ENCODE measurements around the gene CANT1.

- TF ChIP-seq CTCF (IDR thresholded peaks at IDR 0.05) (no peak), POLR2A (IDR thresholded peaks at IDR 0.05) (no peak)
Measured at GRCh38 chr17:79029327-79030009, 19.9 kb upstream of the CANT1 start.
